GM10266 (cell line): ENCODE results near the gene WDFY1.

Experiments
- DNase-seq: peaks from one replicate; pipeline ENCODE4 v3.0.0; 2012; ENCODE audit errors: extremely low spot score
- TF ChIP-seq, protein P1 (sequence below): IDR thresholded peaks from 2 replicates; pipeline ENCODE4 v1.5.1; 2012; ENCODE audit warnings: mild to moderate bottlenecking, low read depth; ENCODE audit not compliant: control insufficient read depth, insufficient read depth; ENCODE audit errors: missing control alignments

Gene WDFY1

DNA sequence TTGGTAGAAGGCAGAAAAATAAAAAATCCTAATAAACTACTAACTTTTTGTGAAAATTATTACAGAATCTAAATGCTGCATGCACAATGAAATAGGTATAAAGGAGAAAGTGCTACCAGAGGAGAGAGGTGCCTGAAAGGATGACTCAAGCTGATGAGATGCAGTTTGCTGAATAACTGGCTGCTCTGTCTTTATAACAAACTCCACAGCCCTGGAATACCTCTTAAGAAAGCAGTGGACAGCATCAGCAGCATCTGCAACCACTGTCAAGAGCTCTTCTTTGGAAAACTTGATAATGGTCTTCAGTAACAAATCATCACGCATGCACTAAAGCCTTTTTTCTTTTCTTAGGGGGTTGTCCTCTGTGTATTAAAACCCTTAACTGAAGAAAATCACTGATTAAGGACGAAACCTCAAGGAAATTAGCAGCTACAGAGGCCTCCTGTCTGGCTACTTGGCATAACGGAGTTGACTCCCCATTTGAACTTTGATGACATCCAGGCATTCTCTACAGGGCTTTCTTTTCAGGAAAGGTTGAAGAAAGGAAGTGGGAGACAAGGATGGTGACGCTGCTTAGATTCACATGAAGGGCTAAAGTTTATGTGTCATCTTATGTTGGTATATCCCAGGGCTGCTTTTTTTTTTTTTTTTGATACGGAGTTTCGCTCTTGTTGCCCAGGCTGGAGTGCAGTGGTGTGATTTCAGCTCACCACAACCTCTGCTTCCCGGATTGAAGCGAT is 28.8 kb downstream of the WDFY1 start:
- TF ChIP-seq, protein P1, sequence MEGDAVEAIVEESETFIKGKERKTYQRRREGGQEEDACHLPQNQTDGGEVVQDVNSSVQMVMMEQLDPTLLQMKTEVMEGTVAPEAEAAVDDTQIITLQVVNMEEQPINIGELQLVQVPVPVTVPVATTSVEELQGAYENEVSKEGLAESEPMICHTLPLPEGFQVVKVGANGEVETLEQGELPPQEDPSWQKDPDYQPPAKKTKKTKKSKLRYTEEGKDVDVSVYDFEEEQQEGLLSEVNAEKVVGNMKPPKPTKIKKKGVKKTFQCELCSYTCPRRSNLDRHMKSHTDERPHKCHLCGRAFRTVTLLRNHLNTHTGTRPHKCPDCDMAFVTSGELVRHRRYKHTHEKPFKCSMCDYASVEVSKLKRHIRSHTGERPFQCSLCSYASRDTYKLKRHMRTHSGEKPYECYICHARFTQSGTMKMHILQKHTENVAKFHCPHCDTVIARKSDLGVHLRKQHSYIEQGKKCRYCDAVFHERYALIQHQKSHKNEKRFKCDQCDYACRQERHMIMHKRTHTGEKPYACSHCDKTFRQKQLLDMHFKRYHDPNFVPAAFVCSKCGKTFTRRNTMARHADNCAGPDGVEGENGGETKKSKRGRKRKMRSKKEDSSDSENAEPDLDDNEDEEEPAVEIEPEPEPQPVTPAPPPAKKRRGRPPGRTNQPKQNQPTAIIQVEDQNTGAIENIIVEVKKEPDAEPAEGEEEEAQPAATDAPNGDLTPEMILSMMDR = no peak
- DNase-seq = no peak

DNA sequence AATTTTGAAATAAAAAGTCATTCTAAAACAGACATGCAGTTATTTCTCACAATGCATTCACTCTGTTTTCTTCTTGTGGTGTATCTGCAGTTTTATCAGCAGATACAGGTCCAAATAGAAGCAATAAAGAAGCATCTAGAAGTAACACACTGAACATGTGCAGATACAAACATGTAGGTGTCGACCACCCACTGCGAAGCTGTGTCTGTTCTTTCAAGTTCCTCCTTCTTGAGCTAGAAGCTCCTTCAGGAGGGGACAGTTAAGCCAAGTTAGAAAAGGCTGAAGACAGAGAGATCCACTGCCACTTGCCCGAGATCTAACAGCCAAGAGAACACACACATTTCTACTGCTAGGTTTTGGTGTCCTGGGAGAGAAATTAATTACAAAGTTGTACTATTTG is 30.1 kb downstream of the WDFY1 start:
- DNase-seq = no peak
- TF ChIP-seq, protein P1 = no peak

DNA sequence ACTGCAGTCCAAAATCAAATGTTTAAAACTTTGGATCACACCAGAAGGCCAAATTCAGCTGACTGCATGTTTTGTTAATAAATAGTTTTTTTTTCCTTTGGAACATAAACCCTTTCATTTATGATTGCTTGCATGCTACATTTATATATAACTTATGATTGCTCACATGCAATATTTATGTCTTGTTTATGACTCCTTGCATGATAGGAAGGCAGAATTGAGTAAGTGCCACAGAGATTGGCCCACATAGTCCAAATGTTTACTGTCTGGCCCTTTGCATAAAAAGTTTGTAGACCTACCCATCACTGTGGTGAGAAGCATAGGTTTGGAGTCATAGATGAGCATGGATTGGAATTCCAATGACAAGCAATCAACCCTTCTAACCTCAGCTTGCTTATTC is 30.8 kb downstream of the WDFY1 start:
- TF ChIP-seq, protein P1 = no peak
- DNase-seq = no peak

DNA sequence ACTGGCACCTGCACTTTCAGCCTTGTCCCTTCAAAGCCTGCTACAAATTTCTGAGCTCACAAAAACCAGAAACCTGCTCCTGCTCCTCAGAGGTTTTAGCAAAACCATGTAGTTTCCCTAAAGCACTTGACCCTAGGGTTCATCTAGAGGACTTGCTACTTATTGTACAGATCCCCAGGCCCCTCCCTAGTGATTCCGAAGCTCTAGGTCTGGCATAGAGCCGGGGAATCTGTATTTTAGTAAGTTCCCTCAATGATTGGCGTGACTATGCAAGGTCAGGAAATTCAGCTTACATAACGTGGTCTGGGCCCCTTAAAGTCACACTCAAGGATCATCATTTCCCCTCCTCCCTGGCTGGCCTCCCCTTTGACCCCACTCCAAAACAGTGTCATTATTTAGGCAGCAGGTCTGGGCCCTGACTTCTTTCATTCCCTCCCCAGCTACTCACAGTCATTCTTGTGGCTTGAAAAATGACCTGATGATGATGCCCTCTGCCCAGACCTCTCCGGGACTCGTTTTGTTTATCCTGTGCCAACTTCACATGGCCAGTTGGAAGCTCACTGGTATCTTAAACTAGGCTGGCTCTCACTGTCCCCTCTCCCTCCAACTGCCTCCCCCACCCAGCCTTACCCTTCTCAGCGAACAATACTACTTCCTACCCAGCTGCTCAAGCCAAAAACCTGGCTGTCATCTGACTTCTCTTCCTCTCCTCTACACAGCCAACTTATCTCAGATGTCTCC is 36.0 kb downstream of the WDFY1 start:
- DNase-seq = no peak
- TF ChIP-seq, protein P1 = no peak

DNA sequence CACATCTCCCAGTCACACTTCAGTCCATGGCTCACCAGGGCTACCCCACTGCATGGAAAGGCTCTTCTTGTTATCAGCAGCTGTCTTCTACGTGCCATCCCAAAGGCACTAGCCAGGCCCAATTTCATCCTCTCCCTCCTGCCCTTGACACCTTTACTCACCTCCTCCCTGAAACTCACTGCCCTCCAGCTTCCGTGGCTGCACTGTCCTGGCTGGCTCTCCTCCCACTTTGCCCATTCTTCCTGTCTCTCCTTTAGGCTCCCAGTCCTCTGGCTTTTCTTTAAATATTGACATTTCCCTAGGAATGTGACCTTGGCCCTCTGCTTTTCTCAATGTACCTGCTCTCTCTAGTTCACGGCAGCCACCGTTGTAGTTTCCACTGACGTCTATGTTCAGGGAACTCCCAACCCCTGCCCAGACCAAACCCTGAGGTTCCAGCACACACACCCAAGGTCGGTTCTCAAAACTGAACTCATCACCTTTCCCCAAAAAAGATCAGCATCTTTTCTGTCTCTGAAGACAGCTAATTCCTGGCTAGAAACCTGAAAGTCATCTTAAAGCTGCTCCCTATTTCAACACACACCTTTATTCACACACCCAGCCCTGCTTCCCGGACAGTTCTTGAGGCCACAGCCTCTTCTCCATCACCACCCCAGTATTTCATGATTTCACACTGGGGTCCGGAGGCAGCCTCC is 36.7 kb downstream of the WDFY1 start:
- DNase-seq = no peak
- TF ChIP-seq, protein P1 = no peak

DNA sequence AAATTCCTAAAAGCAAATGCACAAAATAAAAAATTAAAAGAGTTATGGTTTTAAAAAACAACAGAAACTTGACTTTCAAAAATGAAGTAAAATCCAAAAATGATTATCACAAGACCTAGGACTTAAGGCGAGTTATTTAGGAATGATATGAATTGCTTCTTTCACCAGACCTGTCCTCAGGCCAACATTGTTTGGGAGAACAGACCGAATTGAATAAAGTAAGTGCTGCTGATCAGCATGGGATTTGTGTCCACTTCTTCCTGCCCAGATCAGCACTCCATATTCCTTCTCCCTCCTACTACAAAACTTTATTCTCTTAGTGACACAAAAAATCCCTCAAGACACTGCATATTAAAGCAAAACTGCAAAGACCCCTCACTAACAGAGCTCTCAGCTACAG is 39.1 kb downstream of the WDFY1 start:
- DNase-seq = no peak
- TF ChIP-seq, protein P1 = no peak

DNA sequence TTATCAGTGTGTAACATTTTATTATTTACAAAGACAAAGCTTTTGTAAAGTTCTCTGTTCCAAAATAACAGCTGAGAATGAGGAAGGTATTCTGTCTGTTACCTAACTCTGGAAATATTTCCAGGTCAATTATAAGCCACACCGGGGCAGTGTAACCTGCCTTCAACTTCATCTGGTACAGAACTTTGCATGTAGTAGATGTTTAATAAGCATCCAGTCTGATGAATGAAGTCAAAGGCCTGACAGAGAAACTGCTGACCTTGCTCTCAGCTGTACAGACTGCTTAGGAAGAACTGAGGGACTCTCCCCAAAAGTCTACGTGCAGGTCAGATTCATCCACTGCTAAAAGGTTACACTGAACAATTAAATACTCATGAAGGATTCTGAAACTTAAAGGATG is 43.3 kb downstream of the WDFY1 start:
- TF ChIP-seq, protein P1 = no peak

More for the DNA sequence above, 43.3 kb downstream of the WDFY1 start:
- DNase-seq = no peak
